Activated CD4-positive, CD25-positive, alpha-beta regulatory T cell treated with anti-CD3 and anti-CD28 coated beads, Interleukin-2, amount 50 U/mL, for 24 hours (primary cell): Measurements from ENCODE around the gene TMEM273.

Experiments used
- ATAC-seq, 2 donors: fragments of 150-1000 bp; cut with Tn5 transposase; one replicate each; pipeline ENCODE4 v1.10.0; 2021; ENCODE audit warnings: mild to moderate bottlenecking in 1 of 2, moderate library complexity in 1 of 2

TMEM273 gene

GRCh38 chr10:49187950-49188761 is at the start of gene TMEM273:
Gene TMEM273, minus strand, starts transcription at chr10:49188391. Its CDS starts 55 bp downstream, at chr10:49188336.
- peak; percentile 53 to 65 for ATAC-seq

DNA sequence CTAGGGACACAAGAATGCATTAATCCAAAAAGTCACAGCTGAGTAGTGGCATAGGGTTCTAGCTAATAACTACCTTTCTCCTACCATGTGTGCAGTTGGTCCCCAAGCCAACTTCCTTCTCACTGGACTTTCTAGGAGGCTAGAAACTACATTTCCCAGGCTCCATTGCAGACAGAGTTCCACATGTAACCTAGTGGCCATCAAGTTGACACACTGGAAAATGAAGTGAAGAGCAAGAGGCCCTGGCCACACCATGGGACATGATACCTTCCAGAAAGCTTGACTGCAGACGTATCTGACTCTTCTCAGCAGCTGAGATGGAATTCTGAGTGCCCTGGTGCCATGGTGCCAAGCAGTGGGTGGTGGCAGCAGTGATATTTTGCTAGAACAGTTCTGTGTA is 49.8 kb upstream of the TMEM273 start:
- no peak for ATAC-seq

- ATAC-seq, result no peak
Observed at GRCh38 chr10:49235392-49235791, 47.2 kb upstream of the TMEM273 start.

DNA sequence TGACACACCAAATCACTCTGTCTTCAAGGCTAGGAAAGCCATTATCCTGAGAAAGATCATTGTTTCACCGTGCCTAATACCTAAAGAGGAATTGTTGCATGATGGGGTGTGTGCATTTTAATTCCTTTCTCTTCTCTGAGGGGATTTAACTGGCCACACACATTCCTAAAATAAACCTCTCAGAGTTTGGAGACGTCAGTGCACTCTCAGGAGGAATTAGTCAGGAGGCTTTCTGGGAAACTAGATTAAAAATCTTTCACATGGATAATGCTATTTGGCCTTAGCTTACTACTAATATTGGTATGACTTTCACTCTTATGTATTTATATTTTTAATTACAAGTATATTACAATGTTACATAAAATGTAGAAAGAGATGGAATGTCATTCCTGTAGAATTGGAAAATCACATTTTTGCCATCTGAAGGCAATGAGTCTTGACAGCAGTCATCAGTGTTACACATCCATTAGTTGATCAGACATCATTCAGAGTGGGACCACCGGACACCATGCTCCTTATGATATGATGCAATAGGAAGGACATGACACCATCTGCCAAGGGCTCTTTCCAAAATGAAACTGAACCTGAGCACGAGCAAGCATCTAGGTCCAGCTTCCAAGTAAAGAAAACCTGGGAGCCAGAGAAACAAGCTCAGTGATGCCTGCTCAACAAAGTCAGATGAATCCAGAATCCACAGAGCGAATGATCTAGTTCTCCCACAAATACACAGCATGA is 43.1 kb upstream of the TMEM273 start:
- ATAC-seq, result no peak

DNA sequence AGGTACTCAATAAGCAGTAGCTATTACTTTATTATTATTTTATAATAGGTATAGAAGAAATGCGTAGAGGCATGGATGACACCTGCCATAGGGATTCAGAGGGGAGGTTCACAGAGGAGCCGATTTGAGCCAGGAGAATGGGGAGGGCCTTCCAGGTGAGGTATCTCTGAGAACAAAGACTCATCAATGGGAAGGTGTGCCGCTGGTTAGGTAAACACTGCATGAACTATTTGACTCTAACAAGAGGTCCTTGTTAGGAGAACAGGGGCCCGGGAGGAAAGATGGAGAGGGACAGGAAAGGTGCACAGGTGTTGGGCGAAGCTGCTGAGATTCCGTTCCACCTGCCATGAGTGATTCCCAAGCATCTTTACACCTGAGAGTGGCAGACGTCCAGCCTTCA is 41.8 kb upstream of the TMEM273 start:
- ATAC-seq, result no peak

GRCh38 chr10:49228677-49229076 is 40.5 kb upstream of the TMEM273 start:
- no peak for ATAC-seq

- ATAC-seq, result no peak
Observed at GRCh38 chr10:49227406-49227805, 39.2 kb upstream of the TMEM273 start.

DNA sequence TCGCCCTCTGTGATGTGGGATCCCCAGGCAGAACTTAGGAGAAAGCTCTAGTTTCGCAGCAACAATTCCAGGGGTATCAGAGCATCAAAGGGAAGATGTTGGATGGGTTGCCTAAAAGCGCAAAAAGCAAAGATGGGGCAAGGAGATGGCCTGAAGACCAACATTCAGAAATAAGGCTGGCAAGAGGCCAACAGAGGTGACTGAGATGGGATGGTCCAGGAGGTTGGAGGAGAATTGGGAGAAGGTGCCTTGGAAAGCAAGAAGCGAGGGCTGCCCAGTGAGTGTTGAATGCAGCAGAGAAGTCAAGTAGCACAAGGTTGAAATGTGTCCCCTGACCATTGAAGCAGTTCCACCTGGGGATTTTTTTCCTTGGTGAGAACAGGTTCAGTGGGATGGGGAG is 38.4 kb upstream of the TMEM273 start:
- ATAC-seq, result no peak

DNA sequence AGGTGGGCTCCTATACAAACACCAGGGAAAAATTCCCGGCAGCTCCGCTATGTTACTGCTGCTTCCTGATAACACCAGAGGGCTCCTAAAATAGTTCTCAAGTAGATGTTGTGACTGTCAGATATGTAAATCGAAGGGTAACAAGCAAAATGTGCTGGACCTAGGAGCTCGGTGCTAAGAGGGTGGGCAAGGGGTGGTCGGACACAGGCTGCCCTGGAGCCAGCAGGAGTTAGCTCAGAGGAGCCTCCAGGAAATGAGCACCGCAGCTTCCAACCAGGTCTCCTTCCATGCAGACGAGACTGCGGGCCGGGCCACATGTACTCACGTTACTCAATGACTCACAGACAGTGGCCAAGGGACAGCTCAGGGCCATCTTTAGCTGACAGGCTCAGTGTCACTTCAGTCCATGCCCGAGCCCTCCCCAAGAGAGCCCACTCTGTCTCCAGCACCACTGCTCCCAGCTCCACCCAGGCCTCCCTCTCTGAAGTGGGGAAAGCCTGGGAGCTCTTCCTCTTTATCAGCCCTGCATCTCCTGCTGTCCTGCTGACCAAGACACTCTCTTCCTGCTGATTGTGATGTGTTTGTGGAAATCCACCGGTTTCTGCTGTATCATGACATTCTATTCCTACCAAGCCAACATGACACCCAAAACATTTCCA is 37.2 kb upstream of the TMEM273 start:
- ATAC-seq, result no peak

GRCh38 chr10:49223205-49223604 is 35.0 kb upstream of the TMEM273 start:
- no peak for ATAC-seq

DNA sequence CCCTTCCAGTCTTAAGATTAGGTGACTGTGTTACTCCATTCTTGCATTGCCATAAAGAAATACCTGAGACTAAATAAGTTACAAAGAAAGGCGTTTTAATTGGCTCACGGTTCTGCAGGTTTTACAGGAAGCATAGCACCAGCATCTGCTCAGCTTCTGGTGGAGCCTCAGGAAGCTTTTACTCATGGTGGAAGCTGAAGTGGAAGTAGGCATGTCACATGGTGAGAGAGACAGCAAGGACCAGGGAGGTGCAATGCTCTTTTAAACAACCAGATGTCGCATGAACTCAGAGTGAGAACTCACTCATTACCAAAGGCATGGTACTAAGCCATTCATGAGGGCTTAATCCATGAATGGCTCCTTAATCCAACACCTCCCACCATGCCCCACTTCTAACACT is 34.0 kb upstream of the TMEM273 start:
- no peak for ATAC-seq

DNA sequence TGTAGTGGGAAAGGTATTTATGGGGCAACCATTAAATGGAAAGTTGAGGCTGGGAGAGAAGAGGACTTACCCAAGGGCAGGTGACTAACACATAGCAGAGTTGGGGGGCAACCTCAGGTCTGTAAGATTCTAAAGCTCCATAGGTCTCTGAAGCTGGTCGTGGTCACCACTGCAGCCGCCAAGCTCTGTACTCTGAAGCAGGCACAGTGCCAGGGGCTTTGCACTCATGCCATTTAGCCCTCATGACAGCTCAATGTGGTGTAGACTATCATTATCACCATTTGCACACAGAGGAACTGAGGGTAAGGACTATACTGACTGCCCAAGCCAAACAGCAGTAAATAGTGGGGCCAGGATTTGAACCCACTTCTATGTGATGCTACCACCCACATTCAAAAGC is 32.5 kb upstream of the TMEM273 start:
- no peak for ATAC-seq

DNA sequence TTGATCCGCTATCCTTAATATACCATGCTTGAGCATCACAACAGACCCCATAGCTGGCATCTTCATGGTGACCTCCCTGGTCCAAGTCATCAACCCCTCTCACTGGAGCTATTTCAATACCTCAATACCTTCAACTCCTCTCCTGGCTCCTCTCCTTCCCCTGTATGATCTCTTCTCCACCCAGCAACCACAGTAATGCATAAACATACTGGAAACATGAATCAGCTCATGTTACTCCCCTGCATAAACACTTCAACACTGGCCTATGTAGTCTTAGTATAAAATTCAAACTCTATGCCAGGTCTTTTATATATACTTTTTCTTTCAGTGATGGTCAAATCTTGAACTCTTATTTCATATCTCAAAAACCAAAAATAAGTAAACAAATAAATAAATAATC is 31.8 kb upstream of the TMEM273 start:
- no peak for ATAC-seq

DNA sequence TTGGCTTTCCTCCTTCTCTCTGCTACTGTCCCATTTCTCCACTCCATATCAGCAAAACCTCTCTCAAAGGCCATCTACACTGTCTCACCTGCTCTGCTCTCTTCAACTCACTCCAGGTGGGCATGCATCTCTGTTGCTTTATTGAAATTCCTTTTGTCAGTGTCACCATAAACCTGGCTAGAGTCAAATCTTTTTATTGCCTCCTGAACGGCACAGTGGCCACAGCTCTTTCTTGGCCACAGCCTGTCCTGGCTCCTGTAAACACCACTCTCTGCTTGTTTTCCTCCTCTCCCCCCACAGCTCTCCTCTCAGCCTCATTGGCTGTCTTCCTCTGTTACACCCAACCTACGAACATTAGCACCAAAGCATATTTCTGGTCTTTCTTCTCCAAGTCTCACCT is 31.1 kb upstream of the TMEM273 start:
- ATAC-seq, result no peak

DNA sequence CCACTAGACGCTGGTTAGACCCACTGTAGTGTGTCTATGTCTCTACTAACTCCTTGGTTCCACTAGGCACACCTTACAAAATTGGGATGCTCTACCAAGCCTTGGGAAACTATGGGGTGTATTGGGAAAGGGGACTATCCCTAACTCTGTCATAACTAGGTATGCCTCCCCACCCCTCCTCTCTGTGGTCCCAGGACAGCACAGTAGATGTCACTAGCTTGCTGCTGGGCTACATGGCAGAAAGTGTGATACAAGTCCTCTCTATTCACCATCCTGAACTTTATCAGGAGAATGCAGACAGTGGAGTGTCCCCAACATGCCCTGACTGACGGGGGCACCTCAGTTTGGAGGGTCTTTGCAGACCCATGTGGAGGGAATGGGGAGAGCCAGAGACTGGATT is 30.3 kb upstream of the TMEM273 start:
- no peak for ATAC-seq

GRCh38 chr10:49217645-49218044 is 29.5 kb upstream of the TMEM273 start:
- ATAC-seq, result no peak

- ATAC-seq, result no peak
Observed at GRCh38 chr10:49213211-49213610, 25.0 kb upstream of the TMEM273 start.

GRCh38 chr10:49212783-49213182 is 24.6 kb upstream of the TMEM273 start:
- no peak for ATAC-seq

DNA sequence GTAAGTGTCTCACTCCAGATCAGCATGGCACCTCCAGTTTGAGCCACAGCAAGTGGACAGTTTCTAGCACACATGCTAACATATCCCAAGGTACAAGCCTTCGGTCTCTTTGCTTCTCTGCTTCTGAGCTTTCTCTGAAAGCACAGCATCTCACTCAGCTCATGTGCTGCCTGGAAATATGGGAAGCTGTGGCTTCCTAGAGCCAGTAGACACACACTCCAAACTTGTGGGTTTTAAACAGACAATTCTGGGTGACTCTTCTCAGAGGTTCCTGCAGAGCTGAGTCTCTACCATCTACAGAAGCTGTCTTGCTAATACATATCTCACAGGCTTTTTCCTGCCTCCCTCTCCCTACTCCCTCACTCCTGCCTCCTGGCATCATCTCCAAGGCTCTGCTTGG is 23.9 kb upstream of the TMEM273 start:
- no peak for ATAC-seq

DNA sequence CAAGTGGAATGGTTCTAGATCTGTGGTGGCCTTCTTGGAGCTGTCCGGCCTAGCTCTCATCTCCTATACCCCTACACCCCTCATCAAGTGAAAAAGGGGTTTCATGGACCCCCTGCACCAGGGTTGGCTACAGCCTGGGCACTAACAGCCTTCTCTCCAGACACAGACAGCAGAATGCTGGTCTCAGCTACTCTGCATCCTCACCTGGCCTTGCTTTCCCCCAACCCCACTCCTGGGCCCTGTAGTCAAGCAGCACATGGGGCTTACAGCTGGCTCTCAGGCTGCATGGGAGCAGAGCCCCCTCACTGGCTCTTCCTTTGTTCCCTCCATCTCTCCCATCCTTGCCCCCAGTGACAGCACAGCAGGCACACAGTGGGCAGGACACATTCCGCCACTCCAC is 20.8 kb upstream of the TMEM273 start:
- ATAC-seq, result no peak

DNA sequence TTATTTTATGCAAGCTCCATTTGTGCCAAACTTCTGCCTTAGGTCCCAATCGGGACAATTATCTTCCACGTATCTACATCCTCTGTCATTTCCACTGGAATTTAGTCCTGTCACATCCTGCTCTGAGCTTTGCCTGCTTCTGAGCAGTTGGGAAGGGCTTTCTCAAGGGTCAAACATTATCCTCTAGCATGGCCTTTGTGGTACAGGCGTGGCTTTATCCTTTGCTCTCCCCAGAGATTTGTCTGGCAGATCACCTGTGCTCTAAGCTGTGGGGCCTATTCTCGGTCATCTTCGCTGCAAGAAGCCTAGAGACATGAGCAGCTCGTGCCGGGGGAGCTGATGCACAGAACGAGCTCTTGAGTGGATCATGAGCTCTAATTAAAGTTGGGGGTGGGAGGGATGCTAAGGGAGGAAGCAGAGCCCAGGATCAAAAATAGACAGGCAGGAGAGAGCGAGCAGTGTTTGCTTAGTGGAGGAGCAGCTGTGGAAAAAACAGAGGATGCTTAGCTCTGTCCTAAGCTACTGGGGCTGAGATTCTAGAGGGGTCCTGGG is 19.8 kb upstream of the TMEM273 start:
- no peak for ATAC-seq

DNA sequence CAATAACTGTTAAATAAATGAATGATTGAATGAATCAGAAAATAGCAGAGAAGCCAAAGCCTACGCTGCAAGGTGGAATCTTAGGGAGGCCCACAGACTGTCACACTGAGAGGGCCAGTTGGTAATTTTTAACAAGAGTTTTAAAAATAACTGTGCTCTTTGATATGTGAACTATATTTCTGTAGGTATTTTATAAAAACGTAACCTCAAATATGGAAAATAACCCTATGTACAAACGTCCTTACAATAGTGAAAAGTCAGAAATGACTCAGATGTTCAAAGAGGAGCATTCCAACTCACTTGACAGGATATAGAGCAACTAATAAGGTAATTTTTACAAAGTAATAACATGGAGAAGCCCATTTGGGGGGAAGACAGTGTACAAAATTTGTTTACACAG is 18.9 kb upstream of the TMEM273 start:
- no peak for ATAC-seq

GRCh38 chr10:49205206-49205605 is 17.0 kb upstream of the TMEM273 start:
- ATAC-seq, result no peak

DNA sequence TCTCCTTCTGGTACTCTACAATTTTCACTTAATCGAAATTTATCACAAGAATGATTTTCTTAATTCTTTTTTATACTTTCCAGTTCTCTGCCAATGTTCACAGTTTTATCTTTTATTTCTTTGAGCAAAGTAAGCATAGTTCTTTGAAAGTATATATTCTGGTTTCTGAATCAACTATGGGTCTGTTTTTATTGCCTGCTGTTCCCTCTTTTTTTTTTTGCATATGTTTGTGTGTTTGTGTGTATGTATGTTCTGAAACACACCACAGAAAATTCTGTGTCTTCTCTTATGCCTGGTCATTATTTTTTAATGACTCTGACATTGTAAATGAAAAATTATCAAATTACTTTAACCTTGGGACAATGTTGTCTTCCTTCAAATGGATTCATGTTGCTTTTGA is 15.9 kb upstream of the TMEM273 start:
- ATAC-seq, result no peak
